Measurements from ENCODE around the gene FCN3.

FCN3 gene

GRCh38 chr1:27377760-27378495 lies 3.3 kb upstream of the FCN3 start:
- no peak overlapping the region for H3K4me3 ChIP-seq (ENCODE audit: low read depth, low read length)
- no peak for TF ChIP-seq CTCF (IDR thresholded peaks at IDR 0.05; ENCODE audit: low read depth, low read length)

DNA sequence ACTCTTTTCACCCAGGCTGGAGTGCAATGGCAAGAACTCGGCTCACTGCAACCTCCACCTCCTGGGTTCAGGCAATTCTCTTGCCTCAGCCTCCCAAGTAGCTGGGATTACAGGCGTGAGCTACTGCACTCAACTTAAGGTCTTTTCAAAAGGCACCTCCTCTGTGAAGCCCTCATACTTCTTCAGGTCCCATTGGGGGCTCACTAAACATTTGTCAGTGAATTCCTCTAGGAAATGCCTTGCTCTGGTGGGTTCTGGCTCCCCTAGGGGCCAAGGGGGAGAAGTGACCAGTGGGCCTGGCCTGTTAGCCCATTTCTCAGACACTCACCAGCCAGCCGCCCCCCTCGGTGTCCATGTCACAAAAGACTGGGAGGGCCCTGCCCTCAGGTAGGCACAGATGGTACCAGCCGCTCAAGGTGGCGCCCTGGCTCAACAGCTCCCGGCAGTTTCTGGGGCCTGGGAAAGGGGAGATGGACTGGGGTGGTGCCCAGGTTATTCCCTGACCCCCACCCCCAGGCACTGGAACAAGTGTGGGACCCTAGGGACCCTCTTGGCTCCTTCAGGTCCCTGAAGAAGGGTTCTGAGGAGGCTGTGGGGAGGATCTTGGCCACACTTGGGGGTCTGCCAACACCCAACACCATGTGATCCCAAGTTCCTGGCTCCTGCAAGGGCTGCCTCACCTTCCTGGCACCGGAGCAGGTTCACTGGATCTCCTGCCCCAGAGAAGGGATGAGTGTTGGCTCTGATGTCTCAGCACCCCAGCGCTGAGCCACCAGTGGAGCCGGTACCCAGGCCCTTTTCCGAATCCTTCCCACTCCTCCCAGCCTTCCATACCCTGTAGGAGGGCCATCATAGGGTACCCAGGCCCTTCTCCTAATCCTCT lies 1.6 kb downstream of the FCN3 start:
- TF ChIP-seq CTCF (IDR thresholded peaks at IDR 0.05; ENCODE audit: low read depth, low read length) = 0 out of 2 replicates have a peak, but pooled peaks have one; percentile 18
- H3K4me3 ChIP-seq (ENCODE audit: low read depth, low read length) = no peak overlapping the region

DNA sequence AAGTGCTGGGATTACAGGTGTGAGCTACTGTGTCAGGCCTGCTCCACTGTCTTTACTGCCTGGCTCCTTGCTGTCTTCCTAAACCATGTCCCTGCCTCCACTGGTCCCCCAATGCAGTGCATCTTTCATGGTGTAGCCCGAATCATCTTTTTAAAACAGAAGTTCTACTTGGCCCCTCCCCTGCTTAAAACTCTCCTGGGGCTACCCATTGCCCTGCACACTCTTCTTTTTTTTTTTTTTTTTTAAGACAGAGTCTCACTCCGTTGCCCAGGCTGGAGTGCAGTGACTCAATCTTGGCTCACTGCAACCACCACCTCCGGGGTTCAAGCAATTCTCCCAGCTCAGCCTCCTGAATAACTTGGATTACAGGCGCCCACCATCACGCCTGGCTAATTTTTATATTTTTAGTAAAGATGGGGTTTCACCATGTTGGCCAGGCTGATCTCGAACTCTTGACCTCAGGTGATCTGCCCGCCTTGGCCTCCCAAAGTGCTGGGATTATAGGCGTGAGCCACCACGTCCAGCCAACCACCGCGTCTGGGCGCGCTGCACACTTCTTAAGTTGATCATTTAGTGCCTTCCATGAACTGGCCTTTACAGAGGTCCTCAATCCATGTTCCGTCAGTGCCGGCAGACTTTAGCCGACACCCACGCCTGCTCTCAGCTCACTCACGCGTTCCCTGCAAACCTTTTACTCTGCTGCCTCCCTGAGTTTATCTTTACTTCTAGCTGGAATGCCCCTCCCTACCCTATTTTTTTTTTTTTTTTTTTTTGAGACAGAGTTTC lies 2.4 kb downstream of the FCN3 start:
- no peak for TF ChIP-seq CTCF (IDR thresholded peaks at IDR 0.05; ENCODE audit: low read depth, low read length)
- no peak overlapping the region for H3K4me3 ChIP-seq (ENCODE audit: low read depth, low read length)

GRCh38 chr1:27368869-27369582 lies 5.6 kb downstream of the FCN3 start:
- TF ChIP-seq CTCF (IDR thresholded peaks at IDR 0.05; ENCODE audit: low read depth, low read length) = peak; percentile 11; the same call in 1 of the 2 replicates
- H3K4me3 ChIP-seq (ENCODE audit: low read depth, low read length) = no peak overlapping the region

DNA sequence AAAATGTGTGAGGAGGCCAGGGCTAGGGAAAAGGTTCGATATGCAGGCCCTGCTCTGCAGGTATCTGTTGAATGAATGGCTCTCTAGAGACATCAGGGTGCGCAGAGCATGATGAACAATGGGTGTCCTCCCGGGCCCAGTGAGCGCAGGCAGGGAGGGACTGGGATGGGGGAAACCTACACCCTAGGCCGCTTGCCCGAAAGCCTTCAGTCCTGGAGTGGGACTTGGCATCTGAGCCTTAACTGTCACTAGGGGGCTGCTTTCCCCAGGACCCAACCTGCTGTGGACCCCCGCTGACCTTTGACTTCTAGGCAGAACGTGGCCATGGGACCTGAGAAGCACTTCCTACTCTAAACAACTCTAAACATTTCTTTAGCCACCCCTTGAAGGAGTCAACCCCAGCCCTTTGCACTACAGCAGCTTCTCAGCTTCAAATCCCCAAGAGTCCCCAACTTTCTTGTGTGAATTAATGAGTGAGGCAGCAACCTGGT lies 7.4 kb downstream of the FCN3 start:
- H3K4me3 ChIP-seq (ENCODE audit: low read depth, low read length) = peak overlapping the region; percentile 61

More for the DNA sequence above, 7.4 kb downstream of the FCN3 start:
- TF ChIP-seq CTCF (IDR thresholded peaks at IDR 0.05; ENCODE audit: low read depth, low read length) = no peak

Data from WI38 (cell line).